ENCODE results near the gene GAPDH.

Gene GAPDH

DNA sequence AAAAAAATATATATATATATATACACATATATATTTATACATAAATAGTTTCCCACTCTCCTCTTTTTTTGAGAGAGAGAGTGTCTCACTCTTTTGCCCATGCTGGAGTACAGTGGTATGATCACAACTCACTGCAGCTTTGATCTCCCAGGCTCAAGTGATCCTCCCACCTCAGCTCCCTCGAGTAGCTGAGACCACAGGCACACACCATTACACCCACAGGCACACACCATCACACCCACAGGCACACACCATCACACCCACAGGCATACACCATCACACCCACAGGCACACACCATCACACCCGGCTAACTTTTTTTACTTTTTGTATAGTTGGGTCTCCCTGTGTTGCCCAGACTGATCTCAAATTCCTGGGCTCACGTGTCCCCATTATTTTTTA is 14.1 kb upstream of the GAPDH start:
- no peaks in the 10 kb centered on the region for H3K4me1 ChIP-seq (ENCODE audit: control insufficient read depth, insufficient read depth, low read length)
- no peaks in the 10 kb centered on the region for H3K9me3 ChIP-seq (ENCODE audit: control insufficient read depth, insufficient read depth, low read depth, low read length)
- peaks cover 94% of the 10 kb centered on the region in 2 experiments for H3K36me3 ChIP-seq (ENCODE audit: control insufficient read depth in 2 of 2, insufficient read depth in 1 of 2, low read length in 2 of 2)
- no peak overlapping the region for H3K27ac ChIP-seq (ENCODE audit: extremely low read depth, low read depth, low read length)
- TF ChIP-seq, protein P1, sequence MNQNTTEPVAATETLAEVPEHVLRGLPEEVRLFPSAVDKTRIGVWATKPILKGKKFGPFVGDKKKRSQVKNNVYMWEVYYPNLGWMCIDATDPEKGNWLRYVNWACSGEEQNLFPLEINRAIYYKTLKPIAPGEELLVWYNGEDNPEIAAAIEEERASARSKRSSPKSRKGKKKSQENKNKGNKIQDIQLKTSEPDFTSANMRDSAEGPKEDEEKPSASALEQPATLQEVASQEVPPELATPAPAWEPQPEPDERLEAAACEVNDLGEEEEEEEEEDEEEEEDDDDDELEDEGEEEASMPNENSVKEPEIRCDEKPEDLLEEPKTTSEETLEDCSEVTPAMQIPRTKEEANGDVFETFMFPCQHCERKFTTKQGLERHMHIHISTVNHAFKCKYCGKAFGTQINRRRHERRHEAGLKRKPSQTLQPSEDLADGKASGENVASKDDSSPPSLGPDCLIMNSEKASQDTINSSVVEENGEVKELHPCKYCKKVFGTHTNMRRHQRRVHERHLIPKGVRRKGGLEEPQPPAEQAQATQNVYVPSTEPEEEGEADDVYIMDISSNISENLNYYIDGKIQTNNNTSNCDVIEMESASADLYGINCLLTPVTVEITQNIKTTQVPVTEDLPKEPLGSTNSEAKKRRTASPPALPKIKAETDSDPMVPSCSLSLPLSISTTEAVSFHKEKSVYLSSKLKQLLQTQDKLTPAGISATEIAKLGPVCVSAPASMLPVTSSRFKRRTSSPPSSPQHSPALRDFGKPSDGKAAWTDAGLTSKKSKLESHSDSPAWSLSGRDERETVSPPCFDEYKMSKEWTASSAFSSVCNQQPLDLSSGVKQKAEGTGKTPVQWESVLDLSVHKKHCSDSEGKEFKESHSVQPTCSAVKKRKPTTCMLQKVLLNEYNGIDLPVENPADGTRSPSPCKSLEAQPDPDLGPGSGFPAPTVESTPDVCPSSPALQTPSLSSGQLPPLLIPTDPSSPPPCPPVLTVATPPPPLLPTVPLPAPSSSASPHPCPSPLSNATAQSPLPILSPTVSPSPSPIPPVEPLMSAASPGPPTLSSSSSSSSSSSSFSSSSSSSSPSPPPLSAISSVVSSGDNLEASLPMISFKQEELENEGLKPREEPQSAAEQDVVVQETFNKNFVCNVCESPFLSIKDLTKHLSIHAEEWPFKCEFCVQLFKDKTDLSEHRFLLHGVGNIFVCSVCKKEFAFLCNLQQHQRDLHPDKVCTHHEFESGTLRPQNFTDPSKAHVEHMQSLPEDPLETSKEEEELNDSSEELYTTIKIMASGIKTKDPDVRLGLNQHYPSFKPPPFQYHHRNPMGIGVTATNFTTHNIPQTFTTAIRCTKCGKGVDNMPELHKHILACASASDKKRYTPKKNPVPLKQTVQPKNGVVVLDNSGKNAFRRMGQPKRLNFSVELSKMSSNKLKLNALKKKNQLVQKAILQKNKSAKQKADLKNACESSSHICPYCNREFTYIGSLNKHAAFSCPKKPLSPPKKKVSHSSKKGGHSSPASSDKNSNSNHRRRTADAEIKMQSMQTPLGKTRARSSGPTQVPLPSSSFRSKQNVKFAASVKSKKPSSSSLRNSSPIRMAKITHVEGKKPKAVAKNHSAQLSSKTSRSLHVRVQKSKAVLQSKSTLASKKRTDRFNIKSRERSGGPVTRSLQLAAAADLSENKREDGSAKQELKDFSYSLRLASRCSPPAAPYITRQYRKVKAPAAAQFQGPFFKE (tag by site-specific recombination; IDR thresholded peaks at IDR 0.05; ENCODE audit: borderline replicate concordance) = no peak
- peak; percentile 99 for TF ChIP-seq EGR2 (tag by site-specific recombination; IDR thresholded peaks at IDR 0.05; ENCODE audit: low read depth)
- TF ChIP-seq YY2 (tag by site-specific recombination; IDR thresholded peaks at IDR 0.05) = no peak
- TF ChIP-seq ZFHX2 (tag by site-specific recombination; conservative IDR thresholded peaks at IDR 0.05) = peak; percentile 99
- ChIA-PET POLR2A (interaction anchor here (0.6 to 0.7 kb wide), 2 partner anchors 48 to 120 kb away, joined by 3 to 4 read pairs; no protein-coding TSS in a partner anchor), CTCF (interaction anchor here (0.7 to 1.9 kb wide), 2 partner anchors 55 to 312 kb away, joined by 4 to 5 read pairs; no protein-coding TSS in a partner anchor)
- H3K4me3 ChIP-seq (ENCODE audit: low read depth, low read length) = no peak overlapping the region

DNA sequence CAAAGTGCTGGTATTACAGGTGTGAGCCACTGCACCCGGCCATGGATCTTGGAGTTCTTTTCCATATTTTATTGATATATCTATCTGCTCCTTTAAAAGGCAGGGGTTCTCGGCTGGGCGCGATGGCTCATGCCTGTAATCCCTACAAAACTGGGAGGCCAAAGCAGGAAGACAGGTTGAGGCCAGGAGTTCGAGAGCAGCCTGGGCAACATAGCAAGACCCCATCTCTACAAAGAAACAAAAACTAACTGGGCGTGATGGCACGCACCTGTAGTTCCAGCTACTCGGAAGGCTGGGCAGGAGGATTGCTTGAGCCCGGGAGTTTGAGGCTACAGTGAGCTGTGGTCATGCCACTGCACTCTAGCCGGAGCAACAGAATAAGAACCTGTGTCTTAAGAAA is 12.1 kb upstream of the GAPDH start:
- Histone ChIP-seq H3K9me3 (ENCODE audit: control insufficient read depth, insufficient read depth, low read depth, low read length) (no peaks in the 10 kb centered on the region), H3K27ac (ENCODE audit: extremely low read depth, low read depth, low read length) (no peak overlapping the region), H3K4me3 (ENCODE audit: low read depth, low read length) (no peak overlapping the region), H3K4me1 (ENCODE audit: control insufficient read depth, insufficient read depth, low read length) (no peaks in the 10 kb centered on the region), H3K36me3 (ENCODE audit: control insufficient read depth in 2 of 2, insufficient read depth in 1 of 2, low read length in 2 of 2) (peaks cover 89 to 96% of the 10 kb centered on the region in 2 experiments)
- ChIA-PET POLR2A (interaction anchor here (1.7 to 2.9 kb wide), 3 partner anchors 10 to 14 kb away, joined by 4 to 12 read pairs (median 6); partner anchors contain the start of gene GAPDH), CTCF (no interaction called here)
- TF ChIP-seq ZNF121 (tag by site-specific recombination; IDR thresholded peaks at IDR 0.05) (peak; percentile 89), ZFP69B (tag by site-specific recombination; IDR thresholded peaks at IDR 0.05) (no peak)

DNA sequence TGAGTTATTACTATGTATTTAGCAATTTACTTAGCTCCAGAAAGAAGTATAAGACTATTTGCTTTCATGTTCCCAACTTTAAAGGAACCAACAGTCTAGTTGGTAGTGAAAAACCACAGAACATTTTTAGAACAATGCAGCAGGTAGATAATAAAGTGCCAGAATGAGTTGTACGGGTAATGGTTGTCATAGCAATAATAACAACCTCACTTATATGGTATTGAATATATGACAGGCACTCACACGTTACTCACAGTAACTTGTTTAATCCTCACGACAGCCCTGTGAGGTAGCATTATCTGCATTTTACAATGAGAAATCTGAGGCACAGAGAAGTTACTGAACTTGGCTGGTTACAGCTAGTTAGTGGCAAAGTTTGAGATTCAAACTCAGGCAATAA is 10.6 kb upstream of the GAPDH start:
- ChIA-PET CTCF (interaction anchor here (0.7 to 0.8 kb wide), 2 partner anchors 13 to 14 kb away, joined by 4 read pairs; no protein-coding TSS in a partner anchor), POLR2A (interaction anchor here (0.5 to 2.9 kb wide), 4 partner anchors 9 to 146 kb away, joined by 3 to 12 read pairs (median 5); partner anchors contain the start of gene GAPDH)
- Histone ChIP-seq H3K27ac (ENCODE audit: extremely low read depth, low read depth, low read length) (no peak overlapping the region), H3K4me1 (ENCODE audit: control insufficient read depth, insufficient read depth, low read length) (no peaks in the 10 kb centered on the region), H3K9me3 (ENCODE audit: control insufficient read depth, insufficient read depth, low read depth, low read length) (no peaks in the 10 kb centered on the region), H3K4me3 (ENCODE audit: low read depth, low read length) (no peak overlapping the region), H3K36me3 (ENCODE audit: control insufficient read depth in 2 of 2, insufficient read depth in 1 of 2, low read length in 2 of 2) (peaks cover 81 to 98% of the 10 kb centered on the region in 2 experiments)
- TF ChIP-seq BCL11B (tag by site-specific recombination; IDR thresholded peaks at IDR 0.05; ENCODE audit: low read depth) (no peak), ZNF324 (tag by site-specific recombination; IDR thresholded peaks at IDR 0.05) (no peak), ZNF138 (tag by site-specific recombination; IDR thresholded peaks at IDR 0.05; ENCODE audit: borderline replicate concordance) (no peak)
- TF ChIP-seq, protein P2, sequence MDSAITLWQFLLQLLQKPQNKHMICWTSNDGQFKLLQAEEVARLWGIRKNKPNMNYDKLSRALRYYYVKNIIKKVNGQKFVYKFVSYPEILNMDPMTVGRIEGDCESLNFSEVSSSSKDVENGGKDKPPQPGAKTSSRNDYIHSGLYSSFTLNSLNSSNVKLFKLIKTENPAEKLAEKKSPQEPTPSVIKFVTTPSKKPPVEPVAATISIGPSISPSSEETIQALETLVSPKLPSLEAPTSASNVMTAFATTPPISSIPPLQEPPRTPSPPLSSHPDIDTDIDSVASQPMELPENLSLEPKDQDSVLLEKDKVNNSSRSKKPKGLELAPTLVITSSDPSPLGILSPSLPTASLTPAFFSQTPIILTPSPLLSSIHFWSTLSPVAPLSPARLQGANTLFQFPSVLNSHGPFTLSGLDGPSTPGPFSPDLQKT (IDR thresholded peaks at IDR 0.05; ENCODE audit: borderline replicate concordance, low read depth, low read length) = no peak

DNA sequence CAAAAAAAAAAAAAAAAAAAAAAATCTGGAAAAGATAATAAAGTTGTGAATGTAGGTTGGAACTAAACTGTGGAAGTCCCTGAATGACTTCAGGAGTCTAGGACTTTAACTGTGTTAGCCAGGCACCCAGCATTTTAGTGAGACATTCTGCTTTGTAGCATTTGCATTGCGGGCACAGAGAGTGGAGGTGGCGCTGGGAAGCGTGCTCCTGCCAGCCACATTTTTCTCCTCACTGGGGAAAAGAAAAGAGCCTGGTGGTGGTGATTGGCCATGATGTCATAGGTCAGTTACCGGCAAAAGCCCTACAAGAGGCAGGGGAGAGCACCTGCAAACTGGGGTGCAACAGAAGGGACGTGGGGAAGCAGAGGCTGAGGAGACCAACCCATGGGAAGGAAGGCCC is 9.7 kb upstream of the GAPDH start:
- Histone ChIP-seq H3K4me3 (ENCODE audit: low read depth, low read length) (no peak overlapping the region), H3K4me1 (ENCODE audit: control insufficient read depth, insufficient read depth, low read length) (no peaks in the 10 kb centered on the region), H3K36me3 (ENCODE audit: control insufficient read depth in 2 of 2, insufficient read depth in 1 of 2, low read length in 2 of 2) (peaks cover 78 to 100% of the 10 kb centered on the region in 2 experiments), H3K27ac (ENCODE audit: extremely low read depth, low read depth, low read length) (no peak overlapping the region), H3K9me3 (ENCODE audit: control insufficient read depth, insufficient read depth, low read depth, low read length) (no peaks in the 10 kb centered on the region)
- CTCF ChIA-PET = no interaction called here
- POLR2A ChIA-PET = no interaction called here
- TF ChIP-seq ZIC2 (tag by site-specific recombination; IDR thresholded peaks at IDR 0.05) (no peak), ZNF561 (tag by site-specific recombination; IDR thresholded peaks at IDR 0.05; ENCODE audit: borderline replicate concordance) (no peak), ZNF112 (tag by site-specific recombination; IDR thresholded peaks at IDR 0.05) (no peak), MEIS1 (CRISPR knock-in tag; IDR thresholded peaks at IDR 0.05; ENCODE audit: borderline replicate concordance) (no peak), TCF7L2 (IDR thresholded peaks at IDR 0.05; ENCODE audit: borderline replicate concordance, low read depth, low read length) (no peak), ZNF211 (tag by site-specific recombination; IDR thresholded peaks at IDR 0.05; ENCODE audit: low read depth) (no peak), ZNF121 (tag by site-specific recombination; IDR thresholded peaks at IDR 0.05) (no peak), ZNF175 (tag by site-specific recombination; IDR thresholded peaks at IDR 0.05) (no peak)
- TF ChIP-seq, protein P3, sequence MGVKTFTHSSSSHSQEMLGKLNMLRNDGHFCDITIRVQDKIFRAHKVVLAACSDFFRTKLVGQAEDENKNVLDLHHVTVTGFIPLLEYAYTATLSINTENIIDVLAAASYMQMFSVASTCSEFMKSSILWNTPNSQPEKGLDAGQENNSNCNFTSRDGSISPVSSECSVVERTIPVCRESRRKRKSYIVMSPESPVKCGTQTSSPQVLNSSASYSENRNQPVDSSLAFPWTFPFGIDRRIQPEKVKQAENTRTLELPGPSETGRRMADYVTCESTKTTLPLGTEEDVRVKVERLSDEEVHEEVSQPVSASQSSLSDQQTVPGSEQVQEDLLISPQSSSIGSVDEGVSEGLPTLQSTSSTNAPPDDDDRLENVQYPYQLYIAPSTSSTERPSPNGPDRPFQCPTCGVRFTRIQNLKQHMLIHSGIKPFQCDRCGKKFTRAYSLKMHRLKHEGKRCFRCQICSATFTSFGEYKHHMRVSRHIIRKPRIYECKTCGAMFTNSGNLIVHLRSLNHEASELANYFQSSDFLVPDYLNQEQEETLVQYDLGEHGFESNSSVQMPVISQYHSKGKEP (tag by site-specific recombination; IDR thresholded peaks at IDR 0.05) = no peak
- TF ChIP-seq, protein P2 (IDR thresholded peaks at IDR 0.05; ENCODE audit: borderline replicate concordance, low read depth, low read length) = no peak
